ENCODE results near the gene RASGEF1C.

DNA sequence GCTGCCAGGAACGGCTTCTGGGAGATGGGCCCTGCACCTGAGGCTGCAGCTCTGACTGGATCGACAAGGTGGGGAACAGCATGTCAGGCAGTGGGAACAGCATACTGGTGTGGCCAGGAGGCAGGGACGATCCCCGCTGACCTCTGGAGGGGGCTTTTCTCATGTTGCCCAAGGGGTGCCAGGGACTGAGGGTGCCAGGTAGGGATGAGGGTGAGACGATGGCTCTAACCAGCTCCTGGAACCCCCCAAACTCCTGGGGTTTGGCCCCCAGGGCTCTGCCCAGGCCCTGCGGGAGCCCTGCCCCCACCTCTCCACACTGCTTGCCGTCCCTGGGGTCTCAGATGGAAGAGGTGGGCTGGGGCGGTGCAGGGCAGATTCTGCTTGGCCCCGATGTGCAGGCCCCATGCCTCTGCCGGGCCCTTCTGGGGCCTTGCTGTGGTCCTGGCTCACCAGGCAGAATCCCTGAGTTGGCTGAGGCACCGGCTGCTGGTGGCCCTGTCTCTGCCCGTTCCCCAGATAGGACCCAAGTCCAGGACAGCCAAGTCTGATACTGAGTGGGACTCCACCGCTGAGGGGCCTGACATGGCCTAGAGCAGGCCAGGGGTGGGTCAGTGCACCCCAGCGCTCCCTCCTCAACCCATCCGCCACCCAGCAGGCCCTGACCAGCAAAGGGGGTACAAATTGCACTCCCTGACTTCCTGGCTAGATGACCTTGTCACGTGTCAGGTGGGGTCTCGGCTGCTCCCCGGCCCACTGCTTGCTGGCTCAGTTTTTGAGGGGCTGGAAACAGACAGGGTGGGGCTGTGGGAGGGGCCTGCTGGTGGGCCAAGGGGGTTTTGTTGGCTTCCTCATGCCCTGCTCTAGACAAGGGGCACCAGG lies 109.0 kb downstream of the RASGEF1C start:
- TF ChIP-seq CTCF (conservative IDR thresholded peaks at IDR 0.05; ENCODE audit: low read length) (no peak), EZH2phosphoT487 (IDR thresholded peaks at IDR 0.05; ENCODE audit: borderline replicate concordance) (no peak)
